T1000 (cell line): ENCODE results near the gene PARM1.

Experiments used
- DNase-seq: peaks from one replicate; lab custom pipeline; 2025; ENCODE audit warnings: mixed read lengths; lab: John Stamatoyannopoulos, UW

PARM1 gene, protein sequence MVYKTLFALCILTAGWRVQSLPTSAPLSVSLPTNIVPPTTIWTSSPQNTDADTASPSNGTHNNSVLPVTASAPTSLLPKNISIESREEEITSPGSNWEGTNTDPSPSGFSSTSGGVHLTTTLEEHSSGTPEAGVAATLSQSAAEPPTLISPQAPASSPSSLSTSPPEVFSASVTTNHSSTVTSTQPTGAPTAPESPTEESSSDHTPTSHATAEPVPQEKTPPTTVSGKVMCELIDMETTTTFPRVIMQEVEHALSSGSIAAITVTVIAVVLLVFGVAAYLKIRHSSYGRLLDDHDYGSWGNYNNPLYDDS

DNA sequence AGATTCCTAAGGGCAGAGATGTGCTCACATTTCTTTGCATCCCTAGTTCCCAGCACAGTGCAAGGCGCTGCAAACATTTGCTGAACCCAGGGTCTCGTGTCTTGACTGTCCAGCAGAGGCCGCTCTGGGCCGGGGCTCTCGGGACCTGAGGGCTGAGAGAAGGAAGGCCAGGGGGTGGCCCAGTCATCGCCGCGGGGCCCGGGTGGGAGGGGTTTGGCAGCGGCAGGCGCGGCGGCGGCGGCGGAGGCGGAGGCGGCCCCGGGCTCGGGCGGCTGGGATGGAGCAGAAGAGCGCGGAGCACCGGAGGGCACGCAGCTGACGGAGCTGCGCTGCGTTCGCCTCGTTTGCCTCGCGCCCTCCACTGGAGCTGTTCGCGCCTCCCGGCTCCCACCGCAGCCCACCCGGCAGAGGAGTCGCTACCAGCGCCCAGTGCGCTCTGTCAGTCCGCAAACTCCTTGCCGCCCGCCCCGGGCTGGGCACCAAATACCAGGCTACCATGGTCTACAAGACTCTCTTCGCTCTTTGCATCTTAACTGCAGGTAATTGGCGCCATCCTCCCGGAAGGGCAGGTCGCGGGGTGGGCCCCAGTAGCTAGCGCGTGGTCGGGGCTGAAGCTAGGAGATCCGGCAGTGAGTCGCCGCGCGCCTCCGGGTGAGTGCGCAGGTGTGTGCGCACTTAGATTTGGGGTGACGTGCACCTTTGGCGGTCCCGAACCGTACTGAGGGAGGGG lies at the start of gene PARM1:
TSS of gene PARM1 (plus strand) at position 285 of the 730 bp plus-strand sequence. CDS start at position 497, 212 bp downstream.
- DNase-seq: peak; percentile 55

DNA sequence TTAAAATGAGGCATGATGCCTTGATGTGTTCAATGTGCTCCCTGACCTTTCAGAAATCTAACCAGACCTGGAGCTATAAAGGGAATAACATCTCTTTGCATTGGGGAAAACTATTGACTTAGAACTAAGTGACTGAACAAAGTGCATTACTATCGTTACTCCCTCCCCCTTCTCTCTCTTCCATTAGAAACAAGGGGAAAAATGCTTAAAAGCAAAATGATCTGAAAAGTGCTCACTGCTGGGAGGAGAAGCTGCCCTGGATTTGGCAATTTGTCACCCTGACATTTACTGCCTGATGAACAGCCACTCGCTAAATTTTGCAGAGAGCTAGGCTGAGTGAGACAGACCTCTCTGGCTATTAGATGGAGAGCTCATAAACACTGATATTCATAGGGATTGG lies 48.6 kb upstream of the PARM1 start:
- no peak for DNase-seq

DNA sequence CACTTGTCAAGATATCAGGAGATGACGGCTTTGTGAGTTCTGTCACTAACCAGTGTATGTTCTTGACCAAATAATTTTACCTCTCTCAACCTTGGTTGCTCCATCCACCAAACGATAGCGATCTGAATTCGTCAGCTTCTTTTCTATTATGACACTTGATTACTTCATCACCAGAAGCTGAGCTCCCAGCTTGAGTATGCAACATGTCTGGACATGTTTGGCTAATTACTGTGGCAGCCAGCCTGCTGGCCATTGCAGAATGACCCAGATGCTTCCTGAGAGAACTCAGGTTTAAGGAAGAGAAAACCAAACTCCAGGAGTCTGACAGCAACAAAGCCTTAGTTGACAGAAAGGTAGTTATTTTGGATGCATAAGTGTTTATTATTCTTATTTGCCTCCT lies 46.4 kb upstream of the PARM1 start:
- peak; percentile 16 for DNase-seq

- no peak for DNase-seq
Observed at GRCh38 chr4:74890341-74890740, 42.6 kb upstream of the PARM1 start.

GRCh38 chr4:74891037-74891436 lies 41.9 kb upstream of the PARM1 start:
- DNase-seq: no peak

GRCh38 chr4:74893171-74893570 lies 39.7 kb upstream of the PARM1 start:
- no peak for DNase-seq

GRCh38 chr4:74896595-74896994 lies 36.3 kb upstream of the PARM1 start:
- DNase-seq: no peak

- no peak for DNase-seq
Observed at GRCh38 chr4:74897386-74897785, 35.5 kb upstream of the PARM1 start.

DNA sequence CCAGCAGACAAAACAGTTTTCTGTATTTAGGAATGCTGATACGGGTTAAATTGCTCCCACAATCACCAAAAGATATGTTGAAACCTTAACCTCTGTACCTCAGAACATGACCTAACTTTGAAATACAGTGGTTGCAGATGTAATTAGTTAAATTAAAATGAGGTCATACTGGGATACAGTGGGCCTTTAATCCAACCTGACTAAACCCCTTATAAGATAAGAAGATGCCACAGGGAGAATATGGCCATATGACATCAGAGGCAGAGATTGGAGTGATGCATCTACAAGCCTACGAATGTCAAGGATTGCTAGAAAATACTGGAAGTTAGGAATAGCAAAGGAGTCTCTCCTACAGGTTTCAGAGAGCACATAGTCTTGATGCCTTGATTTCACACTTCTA lies 32.1 kb upstream of the PARM1 start:
- DNase-seq: no peak

GRCh38 chr4:74904509-74905065 lies 28.3 kb upstream of the PARM1 start:
- DNase-seq: no peak

GRCh38 chr4:74906771-74907170 lies 26.1 kb upstream of the PARM1 start:
- DNase-seq: no peak

GRCh38 chr4:74919783-74920182 lies 13.1 kb upstream of the PARM1 start:
- no peak for DNase-seq

GRCh38 chr4:74920704-74921103 lies 12.2 kb upstream of the PARM1 start:
- DNase-seq: no peak

GRCh38 chr4:74921490-74921889 lies 11.4 kb upstream of the PARM1 start:
- no peak for DNase-seq

DNA sequence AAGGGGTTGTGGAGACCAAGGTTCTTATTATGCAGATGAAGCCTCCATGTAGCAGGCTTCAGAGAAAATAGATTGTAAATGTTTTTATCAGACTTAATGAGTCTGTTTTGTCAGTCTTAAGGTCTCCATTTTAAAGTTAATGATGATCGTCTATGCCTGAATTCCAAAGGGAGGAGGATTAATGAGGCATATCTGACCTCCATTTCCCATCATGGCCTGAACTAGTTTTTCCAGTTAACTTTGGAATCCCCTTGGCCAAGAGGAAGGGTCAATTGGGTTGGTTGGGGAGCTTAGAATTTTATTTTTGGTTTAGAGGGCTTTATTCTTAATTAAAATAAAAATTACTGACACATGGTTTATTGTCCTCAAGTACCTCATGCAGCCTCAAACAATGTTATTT lies 6.9 kb upstream of the PARM1 start:
- no peak for DNase-seq

GRCh38 chr4:74930162-74930561 lies 2.8 kb upstream of the PARM1 start:
- DNase-seq: no peak

- no peak for DNase-seq
Observed at GRCh38 chr4:74931376-74931775, 1.5 kb upstream of the PARM1 start.

DNA sequence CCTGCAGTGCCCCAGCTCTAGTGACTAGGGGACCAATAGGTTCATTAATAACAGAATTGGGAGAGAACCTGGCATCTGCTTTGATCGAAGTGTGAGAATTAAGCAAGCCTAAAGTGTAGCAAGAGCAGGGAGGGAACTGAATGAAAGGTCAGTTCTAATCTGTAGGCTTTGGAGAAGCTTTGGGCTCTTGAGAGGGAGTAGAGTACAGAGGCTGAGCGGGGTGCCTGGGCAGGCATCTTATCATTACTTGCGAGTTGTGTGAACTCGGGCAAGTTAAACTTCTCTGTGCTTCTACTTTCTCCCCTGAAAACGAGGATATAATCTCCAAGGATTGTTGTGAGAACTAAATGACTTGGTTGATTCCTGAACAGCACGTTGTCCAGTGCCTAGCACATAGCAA lies 906 bp upstream of the PARM1 start:
- DNase-seq: no peak

DNA sequence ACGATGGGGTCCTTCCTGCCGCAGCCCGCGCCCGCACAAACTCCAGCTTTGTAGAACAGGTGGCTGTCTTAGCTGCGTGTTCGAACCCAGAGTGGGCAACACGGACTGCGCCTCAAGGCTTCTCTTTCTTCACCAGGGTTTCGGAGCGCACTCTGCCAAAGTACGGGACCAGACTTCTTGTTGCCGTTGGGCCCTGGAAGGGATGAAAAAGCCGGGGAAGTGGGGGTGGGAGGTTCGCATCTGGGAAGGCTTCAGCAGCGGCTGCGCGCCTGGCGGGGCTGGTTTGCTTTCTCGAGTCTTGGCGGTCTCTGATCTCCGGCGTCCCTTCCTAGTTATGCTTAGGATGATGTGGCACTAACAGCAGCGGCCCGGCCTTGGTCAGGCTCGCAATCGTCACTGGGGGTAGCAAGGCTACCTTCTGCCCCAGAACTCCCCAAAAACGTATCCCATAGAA lies 673 bp downstream of the PARM1 start:
- no peak for DNase-seq

GRCh38 chr4:74934016-74934831 lies 1.3 kb downstream of the PARM1 start:
- no peak for DNase-seq

DNA sequence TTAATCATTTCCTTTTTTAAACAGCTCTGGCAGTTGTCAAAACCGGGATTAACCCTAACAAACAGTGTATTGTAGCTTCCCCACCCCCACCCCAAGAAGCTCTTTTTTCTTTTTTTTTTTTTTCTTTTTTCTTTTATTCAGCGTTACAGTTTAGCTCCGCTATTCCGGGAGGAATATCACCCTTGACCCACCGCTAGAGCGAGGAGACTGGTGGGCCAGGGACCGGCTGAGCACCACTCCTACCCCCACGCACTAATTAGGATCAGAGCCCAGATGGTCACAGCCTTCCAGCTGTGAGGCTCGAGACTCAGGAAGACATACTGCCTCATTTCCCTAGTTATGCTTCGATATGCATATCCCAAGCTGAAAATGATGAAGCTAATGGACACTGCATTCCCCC lies 2.0 kb downstream of the PARM1 start:
- no peak for DNase-seq

DNA sequence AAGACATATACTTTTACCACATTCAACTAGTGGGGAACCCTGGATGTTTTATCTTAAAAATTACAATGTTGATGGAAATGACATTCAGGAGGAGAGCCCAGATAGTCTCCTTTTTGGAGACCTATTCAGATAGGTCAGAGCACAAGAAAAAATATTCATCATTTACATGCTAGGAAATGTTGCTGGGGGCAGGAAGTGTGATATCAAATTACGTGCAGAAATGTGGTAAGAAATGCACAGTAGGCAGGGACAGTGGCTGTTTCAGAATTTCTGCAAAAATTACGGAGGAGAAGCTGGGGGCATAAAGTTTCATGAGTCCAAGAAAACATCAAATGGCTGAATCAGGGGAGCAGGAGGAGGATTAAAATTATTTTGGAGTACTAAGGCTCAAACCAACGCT lies 8.2 kb downstream of the PARM1 start:
- DNase-seq: no peak
